ENCODE measurements around the gene NACC2. TPM values are rescaled to one million over a fixed set of nuclear protein-coding genes. Genes with fewer than 3 reads are reported as not detected.
"Not testable (repeated sequence)": the region's sequence is repeated elsewhere in the genome, so short reads cannot be mapped to it uniquely, and the experiment has no call there.

Gene NACC2
- total RNA-seq, 1 donor from 2014 or later, result 4.5 TPM

GRCh38 chr9:136104488-136104800 is 9.4 kb upstream of the NACC2 start:
- no peak overlapping the region for H3K4me3 Mint-ChIP-seq
- Histone ChIP-seq H3K4me3 (no peak overlapping the region), H3K9me3 (ENCODE audit: low read depth) (no peaks in the 10 kb centered on the region), H3K79me2 (ENCODE audit: low read depth) (no peaks in the 10 kb centered on the region), H3K4me1 (peaks cover 41% of the 10 kb centered on the region), H3K9ac (no peak overlapping the region), H3K27ac (no peak overlapping the region), H3K36me3 (no peaks in the 10 kb centered on the region), H4K20me1 (ENCODE audit: low read depth) (no peaks in the 10 kb centered on the region), H3K4me2 (no peak overlapping the region), H3F3A (ENCODE audit: low read depth) (peaks cover 35% of the 10 kb centered on the region), H2AFZ (replicated peaks) (no peak overlapping the region), H3K27me3 (no peaks in the 10 kb centered on the region)
- DNase-seq (ENCODE audit: low spot score), result no peak
- TF ChIP-seq CTCF (IDR thresholded peaks at IDR 0.05) (no peak), EZH2phosphoT487 (IDR thresholded peaks at IDR 0.05) (no peak), EZH2 (IDR thresholded peaks at IDR 0.05) (no peak)
- peaks cover 26% of the 10 kb centered on the region for H3K4me1 Mint-ChIP-seq
- H3K9me3 Mint-ChIP-seq, result no peaks in the 10 kb centered on the region
- no peaks in the 10 kb centered on the region for H3K36me3 Mint-ChIP-seq
- H3K27ac Mint-ChIP-seq, result no peak overlapping the region
- peaks cover 10% of the 10 kb centered on the region for H3K27me3 Mint-ChIP-seq (ENCODE audit: insufficient read depth, low read depth)

GRCh38 chr9:136103651-136104487 is 8.8 kb upstream of the NACC2 start:
- no peak overlapping the region for H3K27ac Mint-ChIP-seq

GRCh38 chr9:136101615-136102074 is 6.6 kb upstream of the NACC2 start:
- H3K4me1 Mint-ChIP-seq, result peaks cover 25% of the 10 kb centered on the region

More at GRCh38 chr9:136103651-136104487, 8.8 kb upstream of the NACC2 start:
- Histone ChIP-seq H3K4me3 (no peak overlapping the region), H3K79me2 (ENCODE audit: low read depth) (no peaks in the 10 kb centered on the region), H3K4me2 (no peak overlapping the region), H3F3A (ENCODE audit: low read depth) (peaks cover 30% of the 10 kb centered on the region), H3K4me1 (peaks cover 36% of the 10 kb centered on the region), H3K9me3 (ENCODE audit: low read depth) (no peaks in the 10 kb centered on the region), H3K27me3 (peaks cover under 1% of the 10 kb centered on the region), H3K27ac (no peak overlapping the region), H3K9ac (no peak overlapping the region), H2AFZ (replicated peaks) (no peak overlapping the region), H3K36me3 (no peaks in the 10 kb centered on the region), H4K20me1 (ENCODE audit: low read depth) (no peaks in the 10 kb centered on the region)
- Mint-ChIP-seq H3K36me3 (no peaks in the 10 kb centered on the region), H3K4me1 (peaks cover 31% of the 10 kb centered on the region), H3K27me3 (ENCODE audit: insufficient read depth, low read depth) (peaks cover 10% of the 10 kb centered on the region), H3K4me3 (no peak overlapping the region), H3K9me3 (no peaks in the 10 kb centered on the region)
- DNase-seq (ENCODE audit: low spot score), result no peak
- no peak for TF ChIP-seq EZH2 (IDR thresholded peaks at IDR 0.05)
- no peak for TF ChIP-seq EZH2phosphoT487 (IDR thresholded peaks at IDR 0.05)
- TF ChIP-seq CTCF (IDR thresholded peaks at IDR 0.05), result no peak

More at GRCh38 chr9:136101615-136102074, 6.6 kb upstream of the NACC2 start:
- not testable (repeated sequence) for H3K27ac Mint-ChIP-seq; H3K4me3 Mint-ChIP-seq; H3K4me2 ChIP-seq; H3K4me3 ChIP-seq; DNase-seq (ENCODE audit: low spot score); H3K27ac ChIP-seq; H3K9me3 ChIP-seq (ENCODE audit: low read depth); H3K36me3 Mint-ChIP-seq; H3K79me2 ChIP-seq (ENCODE audit: low read depth); H3K9me3 Mint-ChIP-seq; H3K9ac ChIP-seq; H3K36me3 ChIP-seq; H2AFZ ChIP-seq (replicated peaks); H4K20me1 ChIP-seq (ENCODE audit: low read depth)
- H3K27me3 Mint-ChIP-seq (ENCODE audit: insufficient read depth, low read depth), result peaks cover 12% of the 10 kb centered on the region
- peaks cover 19% of the 10 kb centered on the region for H3F3A ChIP-seq (ENCODE audit: low read depth)
- peaks cover 16% of the 10 kb centered on the region for H3K27me3 ChIP-seq
- peaks cover 31% of the 10 kb centered on the region for H3K4me1 ChIP-seq

Measured in neural progenitor cell (in vitro differentiated cells).